Peyer's patch (tissue), 4 donors: Measurements from ENCODE around the gene MRTO4.
"Not testable (repeated sequence)": the region's sequence is repeated elsewhere in the genome, so short reads cannot be mapped to it uniquely, and the experiment has no call there.

Experiments
- POLR2A ChIP-seq, 2 donors: fragments of 450-650 bp; IDR thresholded peaks; one replicate each; pipeline ENCODE4 v1.5.1; 2017; ENCODE audit warnings: antibody characterized with exemption in 2 of 2, mild to moderate bottlenecking in 2 of 2, moderate library complexity in 2 of 2
- TF ChIP-seq, protein P1 (sequence below), 6 experiments: fragments of 450-650 bp in 4 of 6; fragments of 200-600 bp in 2 of 6; sonication (generic) in 1 of 6; IDR thresholded peaks; one replicate each; pipeline ENCODE4 v1.5.1; 2017 to 2019; ENCODE audit warnings: antibody characterized with exemption in 6 of 6, mild to moderate bottlenecking in 3 of 6, moderate library complexity in 1 of 6

DNA sequence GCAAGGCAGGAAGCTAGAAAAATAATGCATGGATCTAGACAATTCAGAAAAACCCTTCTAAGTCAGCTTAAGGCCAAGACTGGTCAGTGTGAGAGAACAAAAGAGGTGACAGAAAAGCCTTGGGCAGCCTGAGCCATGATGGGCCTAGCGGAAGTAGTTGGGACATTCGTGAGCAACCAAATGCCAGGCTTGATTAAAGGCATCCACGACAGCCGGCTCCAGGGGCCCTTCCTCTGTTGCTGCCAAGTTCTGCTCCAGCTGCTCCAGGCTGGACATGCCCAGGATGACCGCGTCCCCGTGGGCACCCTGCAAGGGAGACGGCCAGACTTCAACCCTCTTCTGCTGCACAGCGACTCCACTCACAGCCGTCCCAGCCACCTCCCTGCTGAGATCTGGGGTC lies 52.5 kb downstream of the MRTO4 start:
- TF ChIP-seq, protein P1, sequence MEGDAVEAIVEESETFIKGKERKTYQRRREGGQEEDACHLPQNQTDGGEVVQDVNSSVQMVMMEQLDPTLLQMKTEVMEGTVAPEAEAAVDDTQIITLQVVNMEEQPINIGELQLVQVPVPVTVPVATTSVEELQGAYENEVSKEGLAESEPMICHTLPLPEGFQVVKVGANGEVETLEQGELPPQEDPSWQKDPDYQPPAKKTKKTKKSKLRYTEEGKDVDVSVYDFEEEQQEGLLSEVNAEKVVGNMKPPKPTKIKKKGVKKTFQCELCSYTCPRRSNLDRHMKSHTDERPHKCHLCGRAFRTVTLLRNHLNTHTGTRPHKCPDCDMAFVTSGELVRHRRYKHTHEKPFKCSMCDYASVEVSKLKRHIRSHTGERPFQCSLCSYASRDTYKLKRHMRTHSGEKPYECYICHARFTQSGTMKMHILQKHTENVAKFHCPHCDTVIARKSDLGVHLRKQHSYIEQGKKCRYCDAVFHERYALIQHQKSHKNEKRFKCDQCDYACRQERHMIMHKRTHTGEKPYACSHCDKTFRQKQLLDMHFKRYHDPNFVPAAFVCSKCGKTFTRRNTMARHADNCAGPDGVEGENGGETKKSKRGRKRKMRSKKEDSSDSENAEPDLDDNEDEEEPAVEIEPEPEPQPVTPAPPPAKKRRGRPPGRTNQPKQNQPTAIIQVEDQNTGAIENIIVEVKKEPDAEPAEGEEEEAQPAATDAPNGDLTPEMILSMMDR (IDR thresholded peaks at IDR 0.05): not testable (repeated sequence)
- TF ChIP-seq POLR2A (IDR thresholded peaks at IDR 0.05): not testable (repeated sequence)
